AML-193 (cell line): ENCODE data around the gene SLC16A11.

Experiments
- DNase-seq, 2 experiments: peaks; one replicate each; lab custom pipeline; 2025; lab: John Stamatoyannopoulos, UW

Gene SLC16A11

DNA sequence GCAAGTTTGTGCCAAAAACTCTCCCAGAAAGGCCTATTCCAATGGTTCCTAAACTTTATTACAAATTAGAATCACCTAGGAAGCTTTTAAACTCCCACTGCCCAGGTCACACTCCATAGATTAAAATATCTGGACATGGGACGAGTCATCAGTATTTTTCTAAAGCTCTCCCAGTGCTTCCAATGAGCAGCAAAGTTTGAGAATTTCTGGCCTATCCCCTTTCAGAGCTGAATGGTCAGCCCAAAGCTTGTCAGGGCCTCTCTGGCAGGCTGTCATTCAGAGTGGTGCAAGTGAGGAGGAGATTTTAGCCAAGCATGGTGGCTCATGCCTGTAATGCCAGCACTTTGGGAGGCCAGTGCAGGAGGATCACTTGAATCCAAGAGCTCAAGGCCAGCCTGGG lies 18.6 kb downstream of the SLC16A11 start:
- DNase-seq = no peak

- no peak for DNase-seq
Measured at GRCh38 chr17:7024402-7024785, 19.5 kb downstream of the SLC16A11 start.

DNA sequence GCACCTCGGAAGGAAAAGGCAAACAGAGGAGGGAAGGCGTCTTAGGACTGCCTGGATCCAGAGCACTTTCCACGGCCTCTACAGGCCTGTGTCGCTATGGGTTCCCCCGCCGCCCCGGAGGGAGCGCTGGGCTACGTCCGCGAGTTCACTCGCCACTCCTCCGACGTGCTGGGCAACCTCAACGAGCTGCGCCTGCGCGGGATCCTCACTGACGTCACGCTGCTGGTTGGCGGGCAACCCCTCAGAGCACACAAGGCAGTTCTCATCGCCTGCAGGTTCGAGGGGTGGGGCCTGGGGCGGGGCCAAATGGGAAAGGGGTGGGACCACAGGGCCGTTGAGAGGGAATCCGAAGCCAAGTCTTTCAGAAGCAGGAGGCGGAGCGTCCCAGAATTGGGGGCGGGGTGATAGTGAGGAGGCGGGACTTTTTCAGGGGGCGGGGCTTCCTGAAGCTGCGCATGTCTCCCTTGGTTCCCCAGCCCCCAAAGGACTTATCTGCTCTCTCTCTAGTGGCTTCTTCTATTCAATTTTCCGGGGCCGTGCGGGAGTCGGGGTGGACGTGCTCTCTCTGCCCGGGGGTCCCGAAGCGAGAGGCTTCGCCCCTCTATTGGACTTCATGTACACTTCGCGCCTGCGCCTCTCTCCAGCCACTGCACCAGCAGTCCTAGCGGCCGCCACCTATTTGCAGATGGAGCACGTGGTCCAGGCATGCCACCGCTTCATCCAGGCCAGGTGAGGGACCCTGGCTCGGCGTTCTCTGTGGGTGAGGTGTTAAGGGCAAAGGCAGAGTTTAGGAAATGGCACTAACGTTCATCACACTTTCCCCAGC lies 20.1 kb downstream of the SLC16A11 start:
- no peak for DNase-seq

- no peak for DNase-seq
Measured at GRCh38 chr17:7022781-7023571, 20.9 kb downstream of the SLC16A11 start, which contains the start of gene BCL6B. BCL6B (plus strand) TSS chr17:7023050; CDS start chr17:7023672, 622 bp downstream.

- DNase-seq = peak; percentile 20 to 28
Measured at GRCh38 chr17:7021993-7022778, 21.7 kb downstream of the SLC16A11 start.

- no peak for DNase-seq
Measured at GRCh38 chr17:7020894-7021664, 22.8 kb downstream of the SLC16A11 start.

- DNase-seq = no peak
Measured at GRCh38 chr17:7019839-7020519, 23.9 kb downstream of the SLC16A11 start.

- no peak for DNase-seq
Measured at GRCh38 chr17:7019367-7019766, 24.5 kb downstream of the SLC16A11 start.

DNA sequence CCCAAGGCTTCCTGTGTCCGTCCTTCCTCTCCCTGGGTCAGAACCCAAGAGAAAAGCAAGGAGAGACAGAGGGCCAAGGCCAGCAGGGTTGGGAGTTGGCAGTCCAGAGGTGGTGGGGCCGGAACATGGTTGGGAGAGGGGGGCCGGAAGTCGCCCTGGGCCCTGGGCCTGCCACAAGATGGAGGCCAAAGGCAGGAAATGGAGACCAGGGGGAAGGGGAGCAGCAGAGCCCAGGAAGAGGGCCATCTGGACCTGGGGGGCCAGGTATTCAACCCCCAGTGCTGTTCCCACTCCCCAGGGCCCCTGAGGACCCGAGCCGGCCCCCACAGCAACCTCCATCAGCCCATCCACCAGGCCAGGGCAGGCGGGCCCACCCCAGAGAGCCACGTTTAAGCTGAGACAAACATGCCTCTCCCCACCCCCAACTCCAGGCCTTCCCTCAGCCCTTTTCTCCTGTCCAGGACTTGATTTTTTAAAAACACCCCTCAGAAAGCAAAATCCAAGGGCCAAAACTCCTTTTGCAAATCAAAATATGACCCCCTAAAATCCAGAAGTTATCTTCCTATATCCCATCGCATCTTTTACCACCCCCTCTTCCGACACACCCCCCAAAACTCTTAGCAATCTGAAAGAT lies 25.4 kb downstream of the SLC16A11 start:
- DNase-seq = no peak

- no peak for DNase-seq
Measured at GRCh38 chr17:7017827-7018200, 26.1 kb downstream of the SLC16A11 start.

- DNase-seq = no peak
Measured at GRCh38 chr17:7016886-7017826, 26.7 kb downstream of the SLC16A11 start.

- DNase-seq = no peak
Measured at GRCh38 chr17:7016418-7016817, 27.5 kb downstream of the SLC16A11 start.

GRCh38 chr17:7014995-7015958 lies 28.6 kb downstream of the SLC16A11 start:
- no peak for DNase-seq

GRCh38 chr17:7014261-7014994 lies 29.5 kb downstream of the SLC16A11 start:
- DNase-seq = peak; percentile 76 to 78

- DNase-seq = no peak
Measured at GRCh38 chr17:7011942-7012254, 32.0 kb downstream of the SLC16A11 start.

GRCh38 chr17:7011415-7011814 lies 32.5 kb downstream of the SLC16A11 start:
- DNase-seq = no peak

DNA sequence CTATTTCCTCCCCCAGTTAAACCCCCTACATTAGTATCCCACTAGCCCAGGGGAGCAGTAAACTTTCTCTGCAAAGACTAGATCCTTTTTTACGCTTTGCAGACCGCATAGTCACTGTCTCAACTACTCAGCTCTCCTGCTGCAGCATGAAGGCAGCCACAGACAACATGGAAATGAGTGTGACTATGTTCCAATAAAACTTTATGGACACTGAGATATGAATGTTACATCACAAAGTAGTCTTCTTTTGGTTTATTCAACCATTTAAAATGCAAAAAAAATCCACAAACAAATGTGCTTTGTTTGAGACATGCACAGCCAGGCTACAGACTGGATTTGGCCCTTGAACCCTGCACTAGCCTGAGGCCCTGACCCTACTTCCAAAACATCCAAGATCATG lies 33.4 kb downstream of the SLC16A11 start:
- no peak for DNase-seq

GRCh38 chr17:7007143-7007542 lies 36.7 kb downstream of the SLC16A11 start:
- no peak for DNase-seq
